Astrocyte (in vitro differentiated cells and primary cell): Measurements from ENCODE around the gene ATP2C1. TPM values are rescaled to one million over a fixed set of nuclear protein-coding genes. Genes with fewer than 3 reads are reported as not detected.

Experiments used
- DNase-seq: peaks from one replicate; pipeline ENCODE4 v3.0.0-alpha.2; 2010; ENCODE audit warnings: low read depth
- FAIRE-seq: peaks from 2 replicates; lab custom pipeline; 2011; peaks lifted over from hg19 to GRCh38; lab: Jason Lieb, UNC
- H2AFZ ChIP-seq: 2 replicates; pipeline ENCODE4 v1.6.0; 2012; ENCODE audit warnings: low read depth, low read length, inconsistent platforms
- H3K27ac ChIP-seq: 2 replicates; pipeline ENCODE4 v1.5.1; 2011; ENCODE audit warnings: low read depth, low read length, inconsistent platforms
- H3K27me3 ChIP-seq: 2 replicates; pipeline ENCODE4 v1.6.0; 2011; ENCODE audit warnings: low read length, inconsistent platforms; ENCODE audit not compliant: insufficient read depth
- H3K36me3 ChIP-seq: 2 replicates; pipeline ENCODE4 v1.5.1; 2011; ENCODE audit warnings: low read length, inconsistent platforms; ENCODE audit not compliant: insufficient read depth
- H3K4me1 ChIP-seq: 2 replicates; pipeline ENCODE4 v1.5.1; 2011; ENCODE audit warnings: low read length, inconsistent platforms; ENCODE audit not compliant: insufficient read depth
- H3K4me2 ChIP-seq: 2 replicates; pipeline ENCODE4 v1.6.0; 2012; ENCODE audit warnings: low read length, inconsistent platforms
- H3K4me3 ChIP-seq: 2 replicates; pipeline ENCODE4 v1.5.1; 2011; ENCODE audit warnings: low read depth, mild to moderate bottlenecking, low read length, inconsistent platforms; ENCODE audit not compliant: insufficient read depth
- H3K79me2 ChIP-seq: 2 replicates; pipeline ENCODE4 v1.6.0; 2012; ENCODE audit warnings: mild to moderate bottlenecking, low read length, inconsistent platforms; ENCODE audit not compliant: insufficient read depth
- H3K9ac ChIP-seq: 2 replicates; pipeline ENCODE4 v1.6.0; 2012; ENCODE audit warnings: mild to moderate bottlenecking, low read length, inconsistent platforms
- H3K9me3 ChIP-seq: 2 replicates; pipeline ENCODE4 v1.5.1; 2012; ENCODE audit warnings: low read depth, mild to moderate bottlenecking, low read length, inconsistent platforms; ENCODE audit not compliant: insufficient read depth
- H4K20me1 ChIP-seq: 2 replicates; pipeline ENCODE4 v1.6.0; 2012; ENCODE audit warnings: low read length, inconsistent platforms; ENCODE audit not compliant: insufficient read depth
- H3K27ac Mint-ChIP-seq: one replicate; pipeline ENCODE4 v1.8.0; 2021; ENCODE audit warnings: mild to moderate bottlenecking, mixed read lengths; ENCODE audit not compliant: unreplicated experiment
- H3K27me3 Mint-ChIP-seq: one replicate; pipeline ENCODE4 v1.8.0; 2021; ENCODE audit warnings: low read depth, mixed read lengths; ENCODE audit not compliant: unreplicated experiment
- H3K36me3 Mint-ChIP-seq: one replicate; pipeline ENCODE4 v1.8.0; 2021; ENCODE audit warnings: low read depth, mixed read lengths; ENCODE audit not compliant: unreplicated experiment
- H3K4me1 Mint-ChIP-seq: one replicate; pipeline ENCODE4 v1.8.0; 2021; ENCODE audit warnings: low read depth, mixed read lengths; ENCODE audit not compliant: unreplicated experiment
- H3K4me3 Mint-ChIP-seq: one replicate; pipeline ENCODE4 v1.8.0; 2021; ENCODE audit warnings: mild to moderate bottlenecking, moderate library complexity, mixed read lengths; ENCODE audit not compliant: unreplicated experiment
- H3K9me3 Mint-ChIP-seq: one replicate; pipeline ENCODE4 v1.8.0; 2021; ENCODE audit warnings: mild to moderate bottlenecking, mixed read lengths; ENCODE audit not compliant: unreplicated experiment
- EZH2 ChIP-seq: IDR thresholded peaks from 2 replicates; pipeline ENCODE4 v1.6.1; 2012; ENCODE audit warnings: mild to moderate bottlenecking, low read length, inconsistent platforms; ENCODE audit not compliant: insufficient read depth
- total RNA-seq: library from RNA; stranded (reverse); gene quantifications from 2 replicates; pipeline ENCODE4 v1.2.1, GENCODE V29; 2021
- TF ChIP-seq, protein P1 (sequence below): IDR thresholded peaks from 2 replicates; pipeline ENCODE4 v1.5.1; 2011; ENCODE audit warnings: low read depth, mild to moderate bottlenecking, inconsistent platforms, low read length, moderate library complexity; ENCODE audit not compliant: insufficient read depth

ATP2C1 gene
- total RNA-seq, 1 donor from 2014 or later: 132 TPM

DNA sequence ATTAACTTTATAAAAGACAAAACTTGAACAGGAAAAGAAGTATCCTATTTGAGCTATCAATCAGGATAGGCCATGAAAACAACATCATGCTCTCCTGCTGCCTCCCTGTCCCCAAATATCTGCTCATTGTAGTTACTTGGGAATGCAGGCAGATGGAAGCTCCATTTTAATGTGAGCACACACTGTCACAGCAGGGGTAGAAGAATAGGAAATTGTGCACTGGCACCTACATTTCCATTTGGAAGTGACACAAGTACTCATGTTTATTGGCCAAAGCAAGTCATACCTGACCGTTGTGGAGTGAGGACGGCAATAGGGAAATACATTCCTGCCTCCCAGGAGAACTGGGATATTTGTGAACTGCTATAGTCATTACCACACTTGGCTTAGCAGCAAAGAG, 80.3 kb downstream of the ATP2C1 start:
- no peak overlapping the region for H2AFZ ChIP-seq
- TF ChIP-seq, protein P1, sequence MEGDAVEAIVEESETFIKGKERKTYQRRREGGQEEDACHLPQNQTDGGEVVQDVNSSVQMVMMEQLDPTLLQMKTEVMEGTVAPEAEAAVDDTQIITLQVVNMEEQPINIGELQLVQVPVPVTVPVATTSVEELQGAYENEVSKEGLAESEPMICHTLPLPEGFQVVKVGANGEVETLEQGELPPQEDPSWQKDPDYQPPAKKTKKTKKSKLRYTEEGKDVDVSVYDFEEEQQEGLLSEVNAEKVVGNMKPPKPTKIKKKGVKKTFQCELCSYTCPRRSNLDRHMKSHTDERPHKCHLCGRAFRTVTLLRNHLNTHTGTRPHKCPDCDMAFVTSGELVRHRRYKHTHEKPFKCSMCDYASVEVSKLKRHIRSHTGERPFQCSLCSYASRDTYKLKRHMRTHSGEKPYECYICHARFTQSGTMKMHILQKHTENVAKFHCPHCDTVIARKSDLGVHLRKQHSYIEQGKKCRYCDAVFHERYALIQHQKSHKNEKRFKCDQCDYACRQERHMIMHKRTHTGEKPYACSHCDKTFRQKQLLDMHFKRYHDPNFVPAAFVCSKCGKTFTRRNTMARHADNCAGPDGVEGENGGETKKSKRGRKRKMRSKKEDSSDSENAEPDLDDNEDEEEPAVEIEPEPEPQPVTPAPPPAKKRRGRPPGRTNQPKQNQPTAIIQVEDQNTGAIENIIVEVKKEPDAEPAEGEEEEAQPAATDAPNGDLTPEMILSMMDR: no peak
- TF ChIP-seq EZH2: no peak

DNA sequence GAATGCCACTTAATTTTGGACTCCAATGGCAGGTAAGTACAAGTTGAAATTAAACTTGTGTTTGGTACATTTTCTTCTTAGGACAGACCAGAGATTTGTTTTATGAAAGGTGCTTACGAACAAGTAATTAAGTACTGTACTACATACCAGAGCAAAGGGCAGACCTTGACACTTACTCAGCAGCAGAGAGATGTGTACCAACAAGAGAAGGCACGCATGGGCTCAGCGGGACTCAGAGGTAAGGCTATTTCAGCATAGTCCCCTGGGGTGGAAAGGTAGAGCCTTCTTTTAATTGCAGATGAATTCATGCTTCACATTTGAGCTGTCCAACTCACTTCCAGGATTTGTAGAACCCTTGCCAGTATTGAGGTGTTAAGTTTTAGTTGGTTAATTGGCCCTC, 81.4 kb downstream of the ATP2C1 start:
- Histone ChIP-seq H3K4me1 (no peaks in the 10 kb centered on the region), H3K4me2 (no peak overlapping the region), H3K9ac (no peak overlapping the region), H3K36me3 (peaks cover 26% of the 10 kb centered on the region), H3K79me2 (no peaks in the 10 kb centered on the region), H3K27ac (no peak overlapping the region), H3K4me3 (no peak overlapping the region), H3K9me3 (no peaks in the 10 kb centered on the region), H2AFZ (no peak overlapping the region), H3K27me3 (no peaks in the 10 kb centered on the region), H4K20me1 (no peaks in the 10 kb centered on the region)
- DNase-seq (no peak), FAIRE-seq (no peak)
- H3K4me1 Mint-ChIP-seq: peaks cover 10% of the 10 kb centered on the region
- peaks cover 16% of the 10 kb centered on the region for H3K36me3 Mint-ChIP-seq
- peaks cover 5% of the 10 kb centered on the region for H3K9me3 Mint-ChIP-seq
- no peak overlapping the region for H3K4me3 Mint-ChIP-seq
- no peak for TF ChIP-seq EZH2
- TF ChIP-seq, protein P1: no peak
- no peaks in the 10 kb centered on the region for H3K27me3 Mint-ChIP-seq
- H3K27ac Mint-ChIP-seq: no peak overlapping the region

More for the DNA sequence above, 80.3 kb downstream of the ATP2C1 start:
- peaks cover 3% of the 10 kb centered on the region for H3K4me1 ChIP-seq
- DNase-seq: no peak
- H3K4me2 ChIP-seq: no peak overlapping the region
- Mint-ChIP-seq H3K27me3 (no peaks in the 10 kb centered on the region), H3K27ac (no peak overlapping the region), H3K9me3 (peaks cover 5% of the 10 kb centered on the region), H3K4me1 (peaks cover 17% of the 10 kb centered on the region), H3K36me3 (peaks cover 17% of the 10 kb centered on the region), H3K4me3 (no peak overlapping the region)
- H3K27me3 ChIP-seq: no peaks in the 10 kb centered on the region
- FAIRE-seq: no peak
- no peaks in the 10 kb centered on the region for H3K9me3 ChIP-seq
- H3K9ac ChIP-seq: no peak overlapping the region
- no peaks in the 10 kb centered on the region for H4K20me1 ChIP-seq
- H3K4me3 ChIP-seq: no peak overlapping the region
- H3K27ac ChIP-seq: no peak overlapping the region
- no peaks in the 10 kb centered on the region for H3K79me2 ChIP-seq
- H3K36me3 ChIP-seq: peaks cover 23% of the 10 kb centered on the region

DNA sequence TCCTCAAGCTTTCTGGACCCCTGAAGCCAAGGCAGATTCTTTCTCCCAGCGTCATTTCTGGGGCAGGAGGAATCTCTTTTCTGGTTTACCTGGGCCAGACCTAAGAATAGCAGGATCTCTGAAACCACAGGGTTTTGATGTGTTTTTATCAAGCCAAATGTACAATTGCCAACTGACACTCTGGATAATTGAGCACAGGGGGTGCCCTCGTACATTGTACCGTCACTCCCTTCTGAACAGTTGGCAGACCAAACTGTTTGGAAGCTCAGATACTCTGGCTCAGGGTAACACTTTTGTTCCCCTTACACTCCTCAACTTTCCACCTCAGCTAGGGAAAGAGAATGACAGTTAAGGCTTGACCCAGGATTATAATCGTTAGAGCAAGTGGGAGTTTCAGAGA, 82.8 kb downstream of the ATP2C1 start:
- peaks cover 14% of the 10 kb centered on the region for H3K36me3 Mint-ChIP-seq
- Histone ChIP-seq H4K20me1 (no peaks in the 10 kb centered on the region), H3K27me3 (no peaks in the 10 kb centered on the region), H3K36me3 (peaks cover 31% of the 10 kb centered on the region), H3K9me3 (no peaks in the 10 kb centered on the region), H3K27ac (no peak overlapping the region), H2AFZ (no peak overlapping the region), H3K4me3 (no peak overlapping the region), H3K4me1 (no peaks in the 10 kb centered on the region), H3K9ac (no peak overlapping the region), H3K79me2 (no peaks in the 10 kb centered on the region), H3K4me2 (no peak overlapping the region)
- peaks cover 5% of the 10 kb centered on the region for H3K9me3 Mint-ChIP-seq
- H3K4me1 Mint-ChIP-seq: peaks cover under 1% of the 10 kb centered on the region
- no peak for DNase-seq
- H3K27me3 Mint-ChIP-seq: no peaks in the 10 kb centered on the region
- H3K27ac Mint-ChIP-seq: no peak overlapping the region
- TF ChIP-seq, protein P1: no peak
- no peak overlapping the region for H3K4me3 Mint-ChIP-seq
- no peak for FAIRE-seq
